ENCODE data around the gene COBLL1.

COBLL1 gene

GRCh38 chr2:164681009-164681408 is 160.6 kb downstream of the COBLL1 start:
- no peaks in the 10 kb centered on the region for H3K4me1 ChIP-seq (ENCODE audit: control insufficient read depth, insufficient read depth, low read length, unreplicated experiment)
- no peaks in the 10 kb centered on the region for H3K27me3 ChIP-seq (ENCODE audit: insufficient read depth, low read length)
- no peak overlapping the region for H3K27ac ChIP-seq (ENCODE audit: low read depth, low read length)
- 0 out of 2 replicates have a peak, but pooled peaks cover 6% of the 10 kb centered on the region for H3K36me3 ChIP-seq (ENCODE audit: insufficient read depth, low read length)
- no peak overlapping the region for H2AFZ ChIP-seq (ENCODE audit: low read length, unreplicated experiment)
- H3K79me2 ChIP-seq (ENCODE audit: control insufficient read depth, insufficient read depth, low read length, unreplicated experiment) = no peaks in the 10 kb centered on the region
- no peak overlapping the region for H3K4me3 ChIP-seq (ENCODE audit: low read depth, low read length)

- no peaks in the 10 kb centered on the region for H3K27me3 ChIP-seq (ENCODE audit: insufficient read depth, low read length)
- no peaks in the 10 kb centered on the region for H3K4me1 ChIP-seq (ENCODE audit: control insufficient read depth, insufficient read depth, low read length, unreplicated experiment)
- H3K36me3 ChIP-seq (ENCODE audit: insufficient read depth, low read length) = 0 out of 2 replicates have a peak, but pooled peaks cover 6% of the 10 kb centered on the region
- H3K4me3 ChIP-seq (ENCODE audit: low read depth, low read length) = no peak overlapping the region
- H3K79me2 ChIP-seq (ENCODE audit: control insufficient read depth, insufficient read depth, low read length, unreplicated experiment) = no peaks in the 10 kb centered on the region
- H3K27ac ChIP-seq (ENCODE audit: low read depth, low read length) = no peak overlapping the region
- H2AFZ ChIP-seq (ENCODE audit: low read length, unreplicated experiment) = no peak overlapping the region
Observed at GRCh38 chr2:164678631-164679149, 162.9 kb downstream of the COBLL1 start.

- Histone ChIP-seq H3K4me3 (ENCODE audit: low read depth, low read length) (no peak overlapping the region), H3K27ac (ENCODE audit: low read depth, low read length) (no peak overlapping the region), H3K36me3 (ENCODE audit: insufficient read depth, low read length) (0 out of 2 replicates have a peak, but pooled peaks cover 6% of the 10 kb centered on the region), H3K27me3 (ENCODE audit: insufficient read depth, low read length) (no peaks in the 10 kb centered on the region), H3K79me2 (ENCODE audit: control insufficient read depth, insufficient read depth, low read length, unreplicated experiment) (no peaks in the 10 kb centered on the region), H3K4me1 (ENCODE audit: control insufficient read depth, insufficient read depth, low read length, unreplicated experiment) (no peaks in the 10 kb centered on the region), H2AFZ (ENCODE audit: low read length, unreplicated experiment) (no peak overlapping the region)
Observed at GRCh38 chr2:164677733-164678132, 163.9 kb downstream of the COBLL1 start.

- H3K4me1 ChIP-seq (ENCODE audit: control insufficient read depth, insufficient read depth, low read length, unreplicated experiment) = no peaks in the 10 kb centered on the region
- H3K4me3 ChIP-seq (ENCODE audit: low read depth, low read length) = no peak overlapping the region
- H3K27ac ChIP-seq (ENCODE audit: low read depth, low read length) = no peak overlapping the region
- H2AFZ ChIP-seq (ENCODE audit: low read length, unreplicated experiment) = no peak overlapping the region
- H3K36me3 ChIP-seq (ENCODE audit: insufficient read depth, low read length) = 0 out of 2 replicates have a peak, but pooled peaks cover 6% of the 10 kb centered on the region
- H3K27me3 ChIP-seq (ENCODE audit: insufficient read depth, low read length) = no peaks in the 10 kb centered on the region
- no peaks in the 10 kb centered on the region for H3K79me2 ChIP-seq (ENCODE audit: control insufficient read depth, insufficient read depth, low read length, unreplicated experiment)
Observed at GRCh38 chr2:164677271-164677670, 164.4 kb downstream of the COBLL1 start.

GRCh38 chr2:164675687-164676086 is 165.9 kb downstream of the COBLL1 start:
- no peak overlapping the region for H3K27ac ChIP-seq (ENCODE audit: low read depth, low read length)
- no peaks in the 10 kb centered on the region for H3K27me3 ChIP-seq (ENCODE audit: insufficient read depth, low read length)
- 0 out of 2 replicates have a peak, but pooled peaks cover 6% of the 10 kb centered on the region for H3K36me3 ChIP-seq (ENCODE audit: insufficient read depth, low read length)
- no peaks in the 10 kb centered on the region for H3K79me2 ChIP-seq (ENCODE audit: control insufficient read depth, insufficient read depth, low read length, unreplicated experiment)
- H3K4me3 ChIP-seq (ENCODE audit: low read depth, low read length) = no peak overlapping the region
- no peaks in the 10 kb centered on the region for H3K4me1 ChIP-seq (ENCODE audit: control insufficient read depth, insufficient read depth, low read length, unreplicated experiment)
- no peak overlapping the region for H2AFZ ChIP-seq (ENCODE audit: low read length, unreplicated experiment)

GRCh38 chr2:164675027-164675426 is 166.6 kb downstream of the COBLL1 start:
- H2AFZ ChIP-seq (ENCODE audit: low read length, unreplicated experiment) = no peak overlapping the region

GRCh38 chr2:164671664-164672396 is 169.8 kb downstream of the COBLL1 start:
- Histone ChIP-seq H3K27me3 (ENCODE audit: insufficient read depth, low read length) (no peaks in the 10 kb centered on the region), H3K36me3 (ENCODE audit: insufficient read depth, low read length) (no peaks in the 10 kb centered on the region), H3K4me3 (ENCODE audit: low read depth, low read length) (no peak overlapping the region), H3K79me2 (ENCODE audit: control insufficient read depth, insufficient read depth, low read length, unreplicated experiment) (no peaks in the 10 kb centered on the region), H2AFZ (ENCODE audit: low read length, unreplicated experiment) (no peak overlapping the region), H3K27ac (ENCODE audit: low read depth, low read length) (no peak overlapping the region), H3K4me1 (ENCODE audit: control insufficient read depth, insufficient read depth, low read length, unreplicated experiment) (no peaks in the 10 kb centered on the region)

More at GRCh38 chr2:164675027-164675426, 166.6 kb downstream of the COBLL1 start:
- H3K4me3 ChIP-seq (ENCODE audit: low read depth, low read length) = no peak overlapping the region
- H3K4me1 ChIP-seq (ENCODE audit: control insufficient read depth, insufficient read depth, low read length, unreplicated experiment) = no peaks in the 10 kb centered on the region
- H3K36me3 ChIP-seq (ENCODE audit: insufficient read depth, low read length) = 0 out of 2 replicates have a peak, but pooled peaks cover 6% of the 10 kb centered on the region
- no peak overlapping the region for H3K27ac ChIP-seq (ENCODE audit: low read depth, low read length)
- no peaks in the 10 kb centered on the region for H3K79me2 ChIP-seq (ENCODE audit: control insufficient read depth, insufficient read depth, low read length, unreplicated experiment)
- no peaks in the 10 kb centered on the region for H3K27me3 ChIP-seq (ENCODE audit: insufficient read depth, low read length)

GRCh38 chr2:164669291-164669690 is 172.3 kb downstream of the COBLL1 start:
- Histone ChIP-seq H3K79me2 (ENCODE audit: control insufficient read depth, insufficient read depth, low read length, unreplicated experiment) (no peaks in the 10 kb centered on the region), H3K4me1 (ENCODE audit: control insufficient read depth, insufficient read depth, low read length, unreplicated experiment) (no peaks in the 10 kb centered on the region), H3K36me3 (ENCODE audit: insufficient read depth, low read length) (no peaks in the 10 kb centered on the region), H2AFZ (ENCODE audit: low read length, unreplicated experiment) (no peak overlapping the region), H3K4me3 (ENCODE audit: low read depth, low read length) (no peak overlapping the region), H3K27ac (ENCODE audit: low read depth, low read length) (no peak overlapping the region), H3K27me3 (ENCODE audit: insufficient read depth, low read length) (no peaks in the 10 kb centered on the region)

GRCh38 chr2:164667566-164667965 is 174.1 kb downstream of the COBLL1 start:
- Histone ChIP-seq H3K4me3 (ENCODE audit: low read depth, low read length) (no peak overlapping the region), H3K36me3 (ENCODE audit: insufficient read depth, low read length) (no peaks in the 10 kb centered on the region), H3K27me3 (ENCODE audit: insufficient read depth, low read length) (no peaks in the 10 kb centered on the region), H3K79me2 (ENCODE audit: control insufficient read depth, insufficient read depth, low read length, unreplicated experiment) (no peaks in the 10 kb centered on the region), H2AFZ (ENCODE audit: low read length, unreplicated experiment) (no peak overlapping the region), H3K4me1 (ENCODE audit: control insufficient read depth, insufficient read depth, low read length, unreplicated experiment) (no peaks in the 10 kb centered on the region), H3K27ac (ENCODE audit: low read depth, low read length) (no peak overlapping the region)

- Histone ChIP-seq H3K27ac (ENCODE audit: low read depth, low read length) (no peak overlapping the region), H3K4me3 (ENCODE audit: low read depth, low read length) (no peak overlapping the region), H3K79me2 (ENCODE audit: control insufficient read depth, insufficient read depth, low read length, unreplicated experiment) (no peaks in the 10 kb centered on the region), H3K4me1 (ENCODE audit: control insufficient read depth, insufficient read depth, low read length, unreplicated experiment) (no peaks in the 10 kb centered on the region), H3K27me3 (ENCODE audit: insufficient read depth, low read length) (no peaks in the 10 kb centered on the region), H2AFZ (ENCODE audit: low read length, unreplicated experiment) (no peak overlapping the region), H3K36me3 (ENCODE audit: insufficient read depth, low read length) (no peaks in the 10 kb centered on the region)
Observed at GRCh38 chr2:164664070-164664469, 177.6 kb downstream of the COBLL1 start.

Data from ACC112 (cell line).